Peyer's patch (tissue), 4 donors: ENCODE results near the gene RPLP2. TPM values are rescaled to one million over a fixed set of nuclear protein-coding genes. Genes with fewer than 3 reads are reported as not detected.
A peak's percentile ranks its signal among the peaks of the same experiment; 100 is the strongest.

Source experiments
- DNase-seq, 3 donors: peaks; one replicate each; pipeline ENCODE4 v3.0.0-alpha.2; 2017 to 2019
- H3K27ac ChIP-seq, 4 donors: fragments of 200-600 bp; sonication (generic); one replicate each; pipeline ENCODE4 v1.5.1; 2016 to 2019
- H3K27me3 ChIP-seq, 2 donors: fragments of 200-600 bp; sonication (generic); one replicate each; pipeline ENCODE4 v1.5.1; 2019
- H3K36me3 ChIP-seq, 3 donors: fragments of 200-600 bp; sonication (generic); one replicate each; pipeline ENCODE4 v1.5.1; 2016 to 2019
- H3K4me1 ChIP-seq, 4 donors: fragments of 200-600 bp; sonication (generic); one replicate each; pipeline ENCODE4 v1.5.1; 2016 to 2019
- H3K4me3 ChIP-seq, 4 donors: fragments of 200-600 bp; sonication (generic); 1 replicate in 3 of 4; 2 replicates in 1 of 4; pipeline ENCODE4 v1.5.1; 2016 to 2019; ENCODE audit warnings: mild to moderate bottlenecking in 1 of 4
- H3K9me3 ChIP-seq, 4 donors: fragments of 200-600 bp; sonication (generic); one replicate each; pipeline ENCODE4 v1.5.1; 2016 to 2019; ENCODE audit warnings: mild to moderate bottlenecking in 1 of 4
- POLR2A ChIP-seq, 2 donors: fragments of 450-650 bp; IDR thresholded peaks; one replicate each; pipeline ENCODE4 v1.5.1; 2017; ENCODE audit warnings: antibody characterized with exemption in 2 of 2, mild to moderate bottlenecking in 2 of 2, moderate library complexity in 2 of 2
- total RNA-seq, 4 donors: library from RNA; depleted of rRNA; stranded (reverse); fragments of >200 nt; gene quantifications; one replicate each; pipeline ENCODE4 v1.1.0, GENCODE V29; 2016
- TF ChIP-seq, protein P1 (sequence below), 6 experiments: fragments of 450-650 bp in 4 of 6; fragments of 200-600 bp in 2 of 6; sonication (generic) in 1 of 6; IDR thresholded peaks; one replicate each; pipeline ENCODE4 v1.5.1; 2017 to 2019; ENCODE audit warnings: antibody characterized with exemption in 6 of 6, mild to moderate bottlenecking in 3 of 6, moderate library complexity in 1 of 6

RPLP2 gene
- total RNA-seq, 4 donors from 2014 or later: 261 to 1,717 (median 510) TPM

GRCh38 chr11:803467-803742, 6.4 kb upstream of the RPLP2 start:
- H3K27me3 ChIP-seq: no peaks in the 10 kb centered on the region
- DNase-seq: no peak
- TF ChIP-seq, protein P1, sequence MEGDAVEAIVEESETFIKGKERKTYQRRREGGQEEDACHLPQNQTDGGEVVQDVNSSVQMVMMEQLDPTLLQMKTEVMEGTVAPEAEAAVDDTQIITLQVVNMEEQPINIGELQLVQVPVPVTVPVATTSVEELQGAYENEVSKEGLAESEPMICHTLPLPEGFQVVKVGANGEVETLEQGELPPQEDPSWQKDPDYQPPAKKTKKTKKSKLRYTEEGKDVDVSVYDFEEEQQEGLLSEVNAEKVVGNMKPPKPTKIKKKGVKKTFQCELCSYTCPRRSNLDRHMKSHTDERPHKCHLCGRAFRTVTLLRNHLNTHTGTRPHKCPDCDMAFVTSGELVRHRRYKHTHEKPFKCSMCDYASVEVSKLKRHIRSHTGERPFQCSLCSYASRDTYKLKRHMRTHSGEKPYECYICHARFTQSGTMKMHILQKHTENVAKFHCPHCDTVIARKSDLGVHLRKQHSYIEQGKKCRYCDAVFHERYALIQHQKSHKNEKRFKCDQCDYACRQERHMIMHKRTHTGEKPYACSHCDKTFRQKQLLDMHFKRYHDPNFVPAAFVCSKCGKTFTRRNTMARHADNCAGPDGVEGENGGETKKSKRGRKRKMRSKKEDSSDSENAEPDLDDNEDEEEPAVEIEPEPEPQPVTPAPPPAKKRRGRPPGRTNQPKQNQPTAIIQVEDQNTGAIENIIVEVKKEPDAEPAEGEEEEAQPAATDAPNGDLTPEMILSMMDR (IDR thresholded peaks at IDR 0.05): no peak
- TF ChIP-seq POLR2A (IDR thresholded peaks at IDR 0.05): no peak
- H3K36me3 ChIP-seq: peaks cover 0 to 43% (median 0%) of the 10 kb centered on the region in 3 donors
- H3K9me3 ChIP-seq: no peaks in the 10 kb centered on the region
- H3K4me1 ChIP-seq: peaks cover 11 to 41% (median 14%) of the 10 kb centered on the region in 4 donors
- H3K27ac ChIP-seq: no peak overlapping the region
- no peak overlapping the region for H3K4me3 ChIP-seq

- Histone ChIP-seq H3K4me3 (peak overlapping the region in 3 of 4 donors; percentile 76 to 87 (median 82)), H3K27me3 (no peaks in the 10 kb centered on the region), H3K27ac (peak overlapping the region in 3 of 4 donors; percentile 83 to 93 (median 93))
Measured at GRCh38 chr11:803770-804598, 5.8 kb upstream of the RPLP2 start.

DNA sequence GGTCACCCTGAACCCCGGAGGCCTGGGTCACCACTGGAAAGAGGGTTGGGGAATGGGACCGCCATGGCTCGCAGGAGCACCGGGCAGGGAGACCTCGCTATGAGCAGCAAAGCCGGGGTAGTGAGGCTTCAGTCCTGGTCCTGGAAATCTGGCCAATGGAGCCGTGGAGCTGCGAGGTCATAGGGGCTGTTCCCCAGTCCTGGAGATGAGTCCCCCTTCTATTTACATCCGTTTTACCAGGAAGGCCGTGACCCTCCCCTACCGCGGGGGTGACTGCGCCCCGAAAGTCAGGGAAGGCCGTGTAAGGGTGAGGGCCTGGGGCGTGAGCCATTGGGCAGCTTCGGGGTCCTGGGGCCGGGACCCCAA, 5.2 kb upstream of the RPLP2 start:
- H3K36me3 ChIP-seq: peaks cover 0 to 36% (median 0%) of the 10 kb centered on the region in 3 donors
- DNase-seq: no peak
- H3K4me3 ChIP-seq: peak overlapping the region; percentile 47 to 87 (median 79)
- TF ChIP-seq POLR2A (IDR thresholded peaks at IDR 0.05): no peak
- TF ChIP-seq, protein P1 (IDR thresholded peaks at IDR 0.05): peak in 1 of 6 experiments; percentile 1
- peaks cover 14 to 43% (median 18%) of the 10 kb centered on the region in 4 donors for H3K4me1 ChIP-seq
- peak overlapping the region; percentile 75 to 93 (median 88) for H3K27ac ChIP-seq
- H3K9me3 ChIP-seq: no peaks in the 10 kb centered on the region
- H3K27me3 ChIP-seq: no peaks in the 10 kb centered on the region

More at GRCh38 chr11:803770-804598, 5.8 kb upstream of the RPLP2 start:
- peaks cover 0 to 42% (median 0%) of the 10 kb centered on the region in 3 donors for H3K36me3 ChIP-seq
- H3K4me1 ChIP-seq: peaks cover 14 to 43% (median 18%) of the 10 kb centered on the region in 4 donors
- TF ChIP-seq, protein P1 (IDR thresholded peaks at IDR 0.05): no peak
- no peak for TF ChIP-seq POLR2A (IDR thresholded peaks at IDR 0.05)
- no peak for DNase-seq
- no peaks in the 10 kb centered on the region for H3K9me3 ChIP-seq

DNA sequence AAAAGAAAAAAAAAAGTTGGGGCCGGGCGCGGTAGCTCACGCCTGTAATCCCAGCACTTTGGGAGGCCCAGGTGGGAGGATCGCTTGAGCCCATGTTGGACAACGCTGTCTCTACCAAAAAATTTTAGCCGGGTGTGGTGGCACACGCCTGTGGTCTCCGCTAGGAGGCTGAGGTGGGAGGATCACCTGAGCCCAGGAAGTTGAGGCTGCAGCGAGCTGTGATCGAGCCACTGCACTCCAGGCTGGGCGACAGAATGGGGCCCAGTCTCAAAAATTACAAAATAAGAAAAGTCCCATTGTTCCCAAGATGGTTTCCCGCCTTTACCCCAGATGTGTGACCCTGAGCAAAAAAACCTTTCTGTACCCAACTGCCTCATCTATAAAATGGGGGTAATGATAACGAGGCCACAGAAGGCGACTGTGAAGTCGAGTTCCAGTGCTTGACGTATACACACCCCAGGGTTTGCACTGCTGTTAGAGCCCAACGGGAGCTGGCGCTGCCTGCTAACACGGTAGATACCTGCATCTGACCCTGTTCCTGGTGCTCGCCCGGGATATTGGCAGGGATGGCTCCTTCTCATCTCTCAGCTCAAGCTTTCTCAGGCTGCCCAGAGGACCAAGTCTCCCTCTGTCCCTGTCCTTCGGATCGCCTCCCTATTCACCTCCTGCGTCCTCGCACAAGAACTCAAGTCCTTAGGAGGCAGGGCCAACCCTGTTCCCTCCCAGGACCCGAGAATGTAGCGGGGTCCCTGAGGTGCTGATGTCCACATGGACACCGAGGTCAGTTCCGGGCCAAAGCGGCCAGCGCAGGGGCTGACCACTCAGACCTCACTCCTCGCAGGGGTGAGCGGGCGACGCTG, 1.1 kb upstream of the RPLP2 start:
- no peak for TF ChIP-seq POLR2A (IDR thresholded peaks at IDR 0.05)
- TF ChIP-seq, protein P1 (IDR thresholded peaks at IDR 0.05): peak in 2 of 6 experiments; percentile 12 to 18
- peaks cover 19 to 48% (median 25%) of the 10 kb centered on the region in 4 donors for H3K4me1 ChIP-seq
- no peak for DNase-seq

GRCh38 chr11:810040-810567, 337 bp downstream of the RPLP2 start:
- Histone ChIP-seq H3K27me3 (no peaks in the 10 kb centered on the region), H3K9me3 (no peaks in the 10 kb centered on the region), H3K36me3 (peaks cover 0 to 26% (median 0%) of the 10 kb centered on the region in 3 donors), H3K4me1 (peaks cover 11 to 35% (median 15%) of the 10 kb centered on the region in 4 donors), H3K27ac (peak overlapping the region; percentile 96 to 99 (median 98)), H3K4me3 (peak overlapping the region; percentile 71 to 97 (median 92))
- TF ChIP-seq POLR2A (IDR thresholded peaks at IDR 0.05): peak in 1 of 2 donors; percentile 76
- TF ChIP-seq, protein P1 (IDR thresholded peaks at IDR 0.05): peak in 1 of 6 experiments; percentile 35
- peak in 1 of 3 donors; percentile 62 for DNase-seq

More for the DNA sequence above, 1.1 kb upstream of the RPLP2 start:
- H3K9me3 ChIP-seq: no peaks in the 10 kb centered on the region
- H3K27me3 ChIP-seq: no peaks in the 10 kb centered on the region
- peaks cover 0 to 25% (median 0%) of the 10 kb centered on the region in 3 donors for H3K36me3 ChIP-seq
- H3K4me3 ChIP-seq: peak overlapping the region; percentile 71 to 97 (median 92)
- H3K27ac ChIP-seq: peak overlapping the region; percentile 96 to 99 (median 98)
